HepG2 (cell line): Measurements from ENCODE around the gene VPREB3. TPM values are rescaled to one million over a fixed set of nuclear protein-coding genes. Genes with fewer than 3 reads are reported as not detected.
A peak's percentile ranks its signal among the peaks of the same experiment; 100 is the strongest.

ENCODE experiments used
- CCDC6 ChIP-seq: sonication (generic); formaldehyde crosslinking; IDR thresholded peaks from 2 replicates; pipeline ENCODE4 v1.8.1; 2022; ENCODE audit warnings: mild to moderate bottlenecking, missing genetic modification reagents, moderate library complexity
- KLF15 ChIP-seq: sonication (generic); formaldehyde crosslinking; IDR thresholded peaks from 2 replicates; pipeline ENCODE4 v1.8.1; 2023; ENCODE audit warnings: borderline replicate concordance, mild to moderate bottlenecking, inconsistent platforms, missing genetic modification reagents, mixed read lengths
- PCBP2 ChIP-seq: fragments of 200-400 bp; formaldehyde crosslinking; optimal IDR thresholded peaks from 2 replicates; pipeline ENCODE3; 2018; ENCODE audit warnings: low read length, low read depth; ENCODE audit not compliant: poor library complexity, severe bottlenecking
- SIN3A ChIP-seq: IDR thresholded peaks from 2 replicates; pipeline ENCODE4 v1.6.1; 2011; ENCODE audit warnings: low read depth, mild to moderate bottlenecking, control low read depth, low read length, borderline replicate concordance
- YEATS4 ChIP-seq: sonication (generic); formaldehyde crosslinking; IDR thresholded peaks from 2 replicates; pipeline ENCODE4 v1.4.0; 2020; ENCODE audit warnings: missing genetic modification reagents, borderline replicate concordance
- ZNF251 ChIP-seq: sonication (generic); formaldehyde crosslinking; IDR thresholded peaks from 2 replicates; pipeline ENCODE4 v1.9.0; 2021; ENCODE audit warnings: mild to moderate bottlenecking, missing genetic modification reagents
- ZNF446 ChIP-seq: sonication (generic); formaldehyde crosslinking; IDR thresholded peaks from 2 replicates; pipeline ENCODE4 v1.5.0; 2020; ENCODE audit warnings: mild to moderate bottlenecking, missing genetic modification reagents
- ZNF451 ChIP-seq: sonication (generic); formaldehyde crosslinking; IDR thresholded peaks from 2 replicates; pipeline ENCODE4 v1.5.0; 2020; ENCODE audit warnings: mild to moderate bottlenecking, missing genetic modification reagents
- ZNF563 ChIP-seq: sonication (generic); formaldehyde crosslinking; IDR thresholded peaks from 2 replicates; pipeline ENCODE4 v1.8.0; 2022; ENCODE audit warnings: mild to moderate bottlenecking, moderate library complexity, missing genetic modification reagents
- polyA plus RNA-seq, 8 experiments: library from polyadenylated mRNA; depleted of rRNA in 3 of 8; stranded (reverse) in 7 of 8; unstranded in 1 of 8; fragments of >200 nt; fragmentation: Illumina TruSeq in 4 of 8; extraction: Trizol in 4 of 8; gene quantifications; 2 replicates each; pipeline versions ENCODE4 v1.2.1 to v1.2.3, GENCODE V29; 2011 to 2016; ENCODE audit warnings: low read depth in 4 of 8, missing spikeins in 1 of 8, mixed read lengths in 1 of 8; ENCODE audit not compliant: insufficient read depth in 1 of 8
- total RNA-seq, 5 experiments: library from RNA; depleted of rRNA; stranded (reverse); fragments of >200 nt; fragmentation: Illumina TruSeq; extraction: Trizol; gene quantifications; 2 replicates each; pipeline ENCODE4 v1.2.3, GENCODE V29; 2016; ENCODE audit warnings: low read depth in 1 of 5
- TF ChIP-seq, protein P1 (sequence below), 2 experiments: sonication (generic) in 1 of 2; formaldehyde crosslinking in 1 of 2; IDR thresholded peaks; 2 replicates each; pipeline versions ENCODE4 v1.4.0 to v1.6.1; 2018 to 2020; ENCODE audit warnings: missing genetic modification reagents in 2 of 2, borderline replicate concordance in 1 of 2, low read depth in 1 of 2, mild to moderate bottlenecking in 1 of 2, missing biosample characterization in 1 of 2
- TF ChIP-seq, protein P2 (sequence below): sonication (generic); formaldehyde crosslinking; IDR thresholded peaks from 2 replicates; pipeline ENCODE4 v1.4.0; 2020; ENCODE audit warnings: mild to moderate bottlenecking, missing genetic modification reagents
- TF ChIP-seq, protein P3 (sequence below): sonication (generic); IDR thresholded peaks from 2 replicates; pipeline ENCODE4 v1.6.1; 2016; ENCODE audit warnings: low read depth, borderline replicate concordance
- TF ChIP-seq, protein P4 (sequence below): sonication (generic); formaldehyde crosslinking; IDR thresholded peaks from 2 replicates; pipeline ENCODE4 v1.5.0; 2020; ENCODE audit warnings: missing genetic modification reagents
- TF ChIP-seq, protein P5 (sequence below): sonication (generic); formaldehyde crosslinking; IDR thresholded peaks from 2 replicates; pipeline ENCODE4 v1.5.0; 2020; ENCODE audit warnings: mild to moderate bottlenecking, missing genetic modification reagents, moderate library complexity
- TF ChIP-seq, protein P6 (sequence below): sonication (generic); formaldehyde crosslinking; IDR thresholded peaks from 2 replicates; pipeline ENCODE4 v1.4.0; 2020; ENCODE audit warnings: missing genetic modification reagents

VPREB3 gene
- total and polyA plus RNA-seq, 2 of the 13 experiments (the other 11 are each of a cell fraction or from before 2014, with no cell fraction given) = 0.22 TPM; not detected in 1

DNA sequence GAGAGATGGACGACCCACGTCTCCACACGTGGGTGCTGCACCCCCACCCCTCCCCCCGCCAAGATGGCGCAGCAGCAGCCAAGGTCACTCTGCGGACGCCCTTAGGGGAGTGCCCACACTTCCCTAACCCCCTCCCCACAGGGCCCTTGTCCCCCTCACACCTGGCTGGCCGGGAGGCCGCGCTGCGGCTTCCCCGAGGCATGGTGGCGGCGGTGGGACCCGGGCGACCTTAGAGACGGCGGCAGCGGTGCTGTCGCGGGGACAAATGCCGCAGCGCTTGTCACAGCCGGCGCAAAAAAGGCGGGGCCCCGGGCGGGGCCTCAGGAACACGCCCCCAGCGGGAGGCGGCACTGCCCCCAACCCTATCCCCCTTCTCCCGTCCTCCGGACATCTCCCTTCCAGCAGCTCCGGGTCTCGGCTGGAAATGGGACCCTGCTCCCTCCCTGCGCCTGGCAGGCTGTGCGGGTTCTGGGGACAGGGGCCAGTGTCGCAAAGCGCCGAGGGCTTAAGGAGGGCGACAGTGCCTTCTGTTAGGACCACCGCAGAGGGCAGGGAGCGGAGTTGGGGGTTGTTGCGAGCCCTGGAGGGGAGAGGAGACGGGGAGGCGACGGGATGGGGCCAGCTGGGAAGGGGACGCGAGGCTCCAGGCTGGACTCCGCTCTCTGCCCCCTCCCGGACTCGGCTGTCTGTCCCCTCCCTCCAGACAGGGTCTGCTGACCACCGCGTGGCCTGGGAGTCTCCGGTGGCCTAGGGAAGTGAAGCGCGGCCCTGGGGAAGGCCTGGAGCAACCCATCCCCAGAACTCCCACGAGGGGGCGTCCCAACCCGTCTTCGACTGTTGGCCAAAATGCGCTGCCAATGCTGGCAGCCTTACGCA lies 13.7 kb upstream of the VPREB3 start, which contains the start of gene CHCHD10 (continued):
- TF ChIP-seq, protein P1, sequence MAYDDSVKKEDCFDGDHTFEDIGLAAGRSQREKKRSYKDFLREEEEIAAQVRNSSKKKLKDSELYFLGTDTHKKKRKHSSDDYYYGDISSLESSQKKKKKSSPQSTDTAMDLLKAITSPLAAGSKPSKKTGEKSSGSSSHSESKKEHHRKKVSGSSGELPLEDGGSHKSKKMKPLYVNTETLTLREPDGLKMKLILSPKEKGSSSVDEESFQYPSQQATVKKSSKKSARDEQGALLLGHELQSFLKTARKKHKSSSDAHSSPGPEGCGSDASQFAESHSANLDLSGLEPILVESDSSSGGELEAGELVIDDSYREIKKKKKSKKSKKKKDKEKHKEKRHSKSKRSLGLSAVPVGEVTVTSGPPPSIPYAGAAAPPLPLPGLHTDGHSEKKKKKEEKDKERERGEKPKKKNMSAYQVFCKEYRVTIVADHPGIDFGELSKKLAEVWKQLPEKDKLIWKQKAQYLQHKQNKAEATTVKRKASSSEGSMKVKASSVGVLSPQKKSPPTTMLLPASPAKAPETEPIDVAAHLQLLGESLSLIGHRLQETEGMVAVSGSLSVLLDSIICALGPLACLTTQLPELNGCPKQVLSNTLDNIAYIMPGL (CRISPR knock-in tag; IDR thresholded peaks at IDR 0.05; ENCODE audit: borderline replicate concordance in 1 of 2, low read depth in 1 of 2) = peak; percentile 82 to 92
- TF ChIP-seq, protein P2, sequence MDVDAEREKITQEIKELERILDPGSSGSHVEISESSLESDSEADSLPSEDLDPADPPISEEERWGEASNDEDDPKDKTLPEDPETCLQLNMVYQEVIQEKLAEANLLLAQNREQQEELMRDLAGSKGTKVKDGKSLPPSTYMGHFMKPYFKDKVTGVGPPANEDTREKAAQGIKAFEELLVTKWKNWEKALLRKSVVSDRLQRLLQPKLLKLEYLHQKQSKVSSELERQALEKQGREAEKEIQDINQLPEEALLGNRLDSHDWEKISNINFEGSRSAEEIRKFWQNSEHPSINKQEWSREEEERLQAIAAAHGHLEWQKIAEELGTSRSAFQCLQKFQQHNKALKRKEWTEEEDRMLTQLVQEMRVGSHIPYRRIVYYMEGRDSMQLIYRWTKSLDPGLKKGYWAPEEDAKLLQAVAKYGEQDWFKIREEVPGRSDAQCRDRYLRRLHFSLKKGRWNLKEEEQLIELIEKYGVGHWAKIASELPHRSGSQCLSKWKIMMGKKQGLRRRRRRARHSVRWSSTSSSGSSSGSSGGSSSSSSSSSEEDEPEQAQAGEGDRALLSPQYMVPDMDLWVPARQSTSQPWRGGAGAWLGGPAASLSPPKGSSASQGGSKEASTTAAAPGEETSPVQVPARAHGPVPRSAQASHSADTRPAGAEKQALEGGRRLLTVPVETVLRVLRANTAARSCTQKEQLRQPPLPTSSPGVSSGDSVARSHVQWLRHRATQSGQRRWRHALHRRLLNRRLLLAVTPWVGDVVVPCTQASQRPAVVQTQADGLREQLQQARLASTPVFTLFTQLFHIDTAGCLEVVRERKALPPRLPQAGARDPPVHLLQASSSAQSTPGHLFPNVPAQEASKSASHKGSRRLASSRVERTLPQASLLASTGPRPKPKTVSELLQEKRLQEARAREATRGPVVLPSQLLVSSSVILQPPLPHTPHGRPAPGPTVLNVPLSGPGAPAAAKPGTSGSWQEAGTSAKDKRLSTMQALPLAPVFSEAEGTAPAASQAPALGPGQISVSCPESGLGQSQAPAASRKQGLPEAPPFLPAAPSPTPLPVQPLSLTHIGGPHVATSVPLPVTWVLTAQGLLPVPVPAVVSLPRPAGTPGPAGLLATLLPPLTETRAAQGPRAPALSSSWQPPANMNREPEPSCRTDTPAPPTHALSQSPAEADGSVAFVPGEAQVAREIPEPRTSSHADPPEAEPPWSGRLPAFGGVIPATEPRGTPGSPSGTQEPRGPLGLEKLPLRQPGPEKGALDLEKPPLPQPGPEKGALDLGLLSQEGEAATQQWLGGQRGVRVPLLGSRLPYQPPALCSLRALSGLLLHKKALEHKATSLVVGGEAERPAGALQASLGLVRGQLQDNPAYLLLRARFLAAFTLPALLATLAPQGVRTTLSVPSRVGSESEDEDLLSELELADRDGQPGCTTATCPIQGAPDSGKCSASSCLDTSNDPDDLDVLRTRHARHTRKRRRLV = 0 out of 2 replicates have a peak, but pooled peaks have one; percentile 37
- TF ChIP-seq KLF15 (CRISPR knock-in tag) = no peak; the same call in 1 of the 2 replicates
- TF ChIP-seq, protein P3, sequence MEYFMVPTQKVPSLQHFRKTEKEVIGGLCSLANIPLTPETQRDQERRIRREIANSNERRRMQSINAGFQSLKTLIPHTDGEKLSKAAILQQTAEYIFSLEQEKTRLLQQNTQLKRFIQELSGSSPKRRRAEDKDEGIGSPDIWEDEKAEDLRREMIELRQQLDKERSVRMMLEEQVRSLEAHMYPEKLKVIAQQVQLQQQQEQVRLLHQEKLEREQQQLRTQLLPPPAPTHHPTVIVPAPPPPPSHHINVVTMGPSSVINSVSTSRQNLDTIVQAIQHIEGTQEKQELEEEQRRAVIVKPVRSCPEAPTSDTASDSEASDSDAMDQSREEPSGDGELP = 0 out of 2 replicates have a peak, but pooled peaks have one; percentile 59
- TF ChIP-seq, protein P4, sequence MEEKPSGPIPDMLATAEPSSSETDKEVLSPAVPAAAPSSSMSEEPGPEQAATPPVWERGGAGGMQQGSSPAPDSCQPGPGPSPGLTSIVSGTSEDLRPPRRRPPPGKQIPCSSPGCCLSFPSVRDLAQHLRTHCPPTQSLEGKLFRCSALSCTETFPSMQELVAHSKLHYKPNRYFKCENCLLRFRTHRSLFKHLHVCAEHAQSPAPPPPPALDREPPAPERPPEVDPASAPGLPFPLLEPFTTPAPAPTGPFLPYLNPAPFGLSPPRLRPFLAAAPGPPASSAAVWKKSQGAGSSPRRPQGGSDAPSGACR = peak; percentile 81; the same call in 1 of the 2 replicates
- TF ChIP-seq, protein P5, sequence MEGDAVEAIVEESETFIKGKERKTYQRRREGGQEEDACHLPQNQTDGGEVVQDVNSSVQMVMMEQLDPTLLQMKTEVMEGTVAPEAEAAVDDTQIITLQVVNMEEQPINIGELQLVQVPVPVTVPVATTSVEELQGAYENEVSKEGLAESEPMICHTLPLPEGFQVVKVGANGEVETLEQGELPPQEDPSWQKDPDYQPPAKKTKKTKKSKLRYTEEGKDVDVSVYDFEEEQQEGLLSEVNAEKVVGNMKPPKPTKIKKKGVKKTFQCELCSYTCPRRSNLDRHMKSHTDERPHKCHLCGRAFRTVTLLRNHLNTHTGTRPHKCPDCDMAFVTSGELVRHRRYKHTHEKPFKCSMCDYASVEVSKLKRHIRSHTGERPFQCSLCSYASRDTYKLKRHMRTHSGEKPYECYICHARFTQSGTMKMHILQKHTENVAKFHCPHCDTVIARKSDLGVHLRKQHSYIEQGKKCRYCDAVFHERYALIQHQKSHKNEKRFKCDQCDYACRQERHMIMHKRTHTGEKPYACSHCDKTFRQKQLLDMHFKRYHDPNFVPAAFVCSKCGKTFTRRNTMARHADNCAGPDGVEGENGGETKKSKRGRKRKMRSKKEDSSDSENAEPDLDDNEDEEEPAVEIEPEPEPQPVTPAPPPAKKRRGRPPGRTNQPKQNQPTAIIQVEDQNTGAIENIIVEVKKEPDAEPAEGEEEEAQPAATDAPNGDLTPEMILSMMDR (CRISPR knock-in tag) = peak; percentile 97
- TF ChIP-seq, protein P6, sequence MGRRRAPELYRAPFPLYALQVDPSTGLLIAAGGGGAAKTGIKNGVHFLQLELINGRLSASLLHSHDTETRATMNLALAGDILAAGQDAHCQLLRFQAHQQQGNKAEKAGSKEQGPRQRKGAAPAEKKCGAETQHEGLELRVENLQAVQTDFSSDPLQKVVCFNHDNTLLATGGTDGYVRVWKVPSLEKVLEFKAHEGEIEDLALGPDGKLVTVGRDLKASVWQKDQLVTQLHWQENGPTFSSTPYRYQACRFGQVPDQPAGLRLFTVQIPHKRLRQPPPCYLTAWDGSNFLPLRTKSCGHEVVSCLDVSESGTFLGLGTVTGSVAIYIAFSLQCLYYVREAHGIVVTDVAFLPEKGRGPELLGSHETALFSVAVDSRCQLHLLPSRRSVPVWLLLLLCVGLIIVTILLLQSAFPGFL (CRISPR knock-in tag) = no peak
- no peak for TF ChIP-seq PCBP2
- no peak for TF ChIP-seq ZNF251 (CRISPR knock-in tag)
- peak; percentile 13; the same call in 1 of the 2 replicates for TF ChIP-seq ZNF563 (CRISPR knock-in tag)
- TF ChIP-seq ZNF451 (CRISPR knock-in tag) = peak; percentile 50; the same call in 1 of the 2 replicates
- no peak for TF ChIP-seq ZNF446 (CRISPR knock-in tag)
- peak; percentile 53; the same call in 1 of the 2 replicates for TF ChIP-seq SIN3A
- TF ChIP-seq CCDC6 (CRISPR knock-in tag) = peak; percentile 32; the same call in 1 of the 2 replicates
- peak; percentile 62; the same call in 1 of the 2 replicates for TF ChIP-seq YEATS4
